ENCODE data around the gene TMEM41B.
"Not testable (repeated sequence)": the region's sequence is repeated elsewhere in the genome, so short reads cannot be mapped to it uniquely, and the experiment has no call there.

The TMEM41B gene

GRCh38 chr11:9247863-9248262, 66.5 kb downstream of the TMEM41B start:
- Histone ChIP-seq H3K27me3 (ENCODE audit: insufficient read depth, low read length) (no peaks in the 10 kb centered on the region; the same call in 1 of the 2 replicates), H3K79me2 (ENCODE audit: insufficient read depth, low read length) (no peaks in the 10 kb centered on the region)

GRCh38 chr11:9236242-9236641, 78.2 kb downstream of the TMEM41B start:
- not testable (repeated sequence) for H3K36me3 ChIP-seq (ENCODE audit: insufficient read depth, low read length); H3K9ac ChIP-seq (ENCODE audit: low read length); H3F3A ChIP-seq (ENCODE audit: insufficient read depth, low read length); H3K4me1 ChIP-seq (ENCODE audit: insufficient read depth, low read length, severe bottlenecking); H3K4me3 ChIP-seq (ENCODE audit: low read depth, low read length, poor library complexity, severe bottlenecking); H3K27me3 ChIP-seq (ENCODE audit: insufficient read depth, low read length); H3K79me2 ChIP-seq (ENCODE audit: insufficient read depth, low read length); H3K27ac ChIP-seq (ENCODE audit: low read depth, low read length, poor library complexity, severe bottlenecking); H3K9me2 ChIP-seq (ENCODE audit: low read depth, low read length); H3K9me3 ChIP-seq (ENCODE audit: low read length); H2AFZ ChIP-seq (ENCODE audit: low read length); H3K4me2 ChIP-seq (ENCODE audit: low read length); H4K20me1 ChIP-seq (ENCODE audit: insufficient read depth, low read length)

More at GRCh38 chr11:9247863-9248262, 66.5 kb downstream of the TMEM41B start:
- no peaks in the 10 kb centered on the region for H4K20me1 ChIP-seq (ENCODE audit: insufficient read depth, low read length)
- no peaks in the 10 kb centered on the region for H3K36me3 ChIP-seq (ENCODE audit: insufficient read depth, low read length)
- H3K27ac ChIP-seq (ENCODE audit: low read depth, low read length, poor library complexity, severe bottlenecking), result no peak overlapping the region
- no peak overlapping the region for H3K9ac ChIP-seq (ENCODE audit: low read length)
- H3K9me3 ChIP-seq (ENCODE audit: low read length), result no peaks in the 10 kb centered on the region
- H3K4me2 ChIP-seq (ENCODE audit: low read length), result no peak overlapping the region
- H3F3A ChIP-seq (ENCODE audit: insufficient read depth, low read length), result no peaks in the 10 kb centered on the region
- H3K4me1 ChIP-seq (ENCODE audit: insufficient read depth, low read length, severe bottlenecking), result no peaks in the 10 kb centered on the region
- H3K4me3 ChIP-seq (ENCODE audit: low read depth, low read length, poor library complexity, severe bottlenecking), result no peak overlapping the region
- TF ChIP-seq EZH2 (IDR thresholded peaks at IDR 0.05; ENCODE audit: borderline replicate concordance, low read length), result no peak
- TF ChIP-seq, protein P1, sequence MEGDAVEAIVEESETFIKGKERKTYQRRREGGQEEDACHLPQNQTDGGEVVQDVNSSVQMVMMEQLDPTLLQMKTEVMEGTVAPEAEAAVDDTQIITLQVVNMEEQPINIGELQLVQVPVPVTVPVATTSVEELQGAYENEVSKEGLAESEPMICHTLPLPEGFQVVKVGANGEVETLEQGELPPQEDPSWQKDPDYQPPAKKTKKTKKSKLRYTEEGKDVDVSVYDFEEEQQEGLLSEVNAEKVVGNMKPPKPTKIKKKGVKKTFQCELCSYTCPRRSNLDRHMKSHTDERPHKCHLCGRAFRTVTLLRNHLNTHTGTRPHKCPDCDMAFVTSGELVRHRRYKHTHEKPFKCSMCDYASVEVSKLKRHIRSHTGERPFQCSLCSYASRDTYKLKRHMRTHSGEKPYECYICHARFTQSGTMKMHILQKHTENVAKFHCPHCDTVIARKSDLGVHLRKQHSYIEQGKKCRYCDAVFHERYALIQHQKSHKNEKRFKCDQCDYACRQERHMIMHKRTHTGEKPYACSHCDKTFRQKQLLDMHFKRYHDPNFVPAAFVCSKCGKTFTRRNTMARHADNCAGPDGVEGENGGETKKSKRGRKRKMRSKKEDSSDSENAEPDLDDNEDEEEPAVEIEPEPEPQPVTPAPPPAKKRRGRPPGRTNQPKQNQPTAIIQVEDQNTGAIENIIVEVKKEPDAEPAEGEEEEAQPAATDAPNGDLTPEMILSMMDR (IDR thresholded peaks at IDR 0.05; ENCODE audit: low read length), result no peak
- no peaks in the 10 kb centered on the region for H3K9me2 ChIP-seq (ENCODE audit: low read depth, low read length)
- no peak overlapping the region for H2AFZ ChIP-seq (ENCODE audit: low read length)

DNA sequence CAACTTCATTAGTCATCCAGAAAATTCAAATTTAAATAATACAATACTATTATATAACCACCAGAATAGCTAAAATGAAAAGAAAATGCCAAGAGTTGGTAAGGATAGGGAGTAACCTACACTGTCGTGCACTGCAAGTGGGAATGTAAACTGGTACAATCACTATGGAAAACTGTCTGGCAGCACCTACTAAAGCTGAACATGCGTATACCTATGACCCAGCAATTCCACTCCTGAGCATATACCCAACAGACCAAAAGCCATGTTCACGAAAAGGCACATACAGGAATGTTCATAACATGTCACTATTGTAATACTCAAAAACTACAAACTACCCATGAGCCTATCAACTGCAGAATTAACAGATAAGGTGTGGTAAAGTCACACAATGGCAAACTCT, 81.9 kb downstream of the TMEM41B start:
- Histone ChIP-seq H3K9me3 (ENCODE audit: low read length) (peaks cover 3% of the 10 kb centered on the region; the same call in 1 of the 2 replicates), H3K79me2 (ENCODE audit: insufficient read depth, low read length) (no peaks in the 10 kb centered on the region), H3K9ac (ENCODE audit: low read length) (no peak overlapping the region), H2AFZ (ENCODE audit: low read length) (no peak overlapping the region), H4K20me1 (ENCODE audit: insufficient read depth, low read length) (no peaks in the 10 kb centered on the region), H3K27ac (ENCODE audit: low read depth, low read length, poor library complexity, severe bottlenecking) (no peak overlapping the region), H3K36me3 (ENCODE audit: insufficient read depth, low read length) (no peaks in the 10 kb centered on the region; the same call in 1 of the 2 replicates), H3K27me3 (ENCODE audit: insufficient read depth, low read length) (peaks cover 8% of the 10 kb centered on the region; the same call in 1 of the 2 replicates), H3K9me2 (ENCODE audit: low read depth, low read length) (no peaks in the 10 kb centered on the region), H3K4me3 (ENCODE audit: low read depth, low read length, poor library complexity, severe bottlenecking) (no peak overlapping the region), H3K4me2 (ENCODE audit: low read length) (no peak overlapping the region), H3K4me1 (ENCODE audit: insufficient read depth, low read length, severe bottlenecking) (no peaks in the 10 kb centered on the region), H3F3A (ENCODE audit: insufficient read depth, low read length) (no peaks in the 10 kb centered on the region)
- TF ChIP-seq, protein P1 (IDR thresholded peaks at IDR 0.05; ENCODE audit: low read length), result no peak
- no peak for TF ChIP-seq EZH2 (IDR thresholded peaks at IDR 0.05; ENCODE audit: borderline replicate concordance, low read length)

DNA sequence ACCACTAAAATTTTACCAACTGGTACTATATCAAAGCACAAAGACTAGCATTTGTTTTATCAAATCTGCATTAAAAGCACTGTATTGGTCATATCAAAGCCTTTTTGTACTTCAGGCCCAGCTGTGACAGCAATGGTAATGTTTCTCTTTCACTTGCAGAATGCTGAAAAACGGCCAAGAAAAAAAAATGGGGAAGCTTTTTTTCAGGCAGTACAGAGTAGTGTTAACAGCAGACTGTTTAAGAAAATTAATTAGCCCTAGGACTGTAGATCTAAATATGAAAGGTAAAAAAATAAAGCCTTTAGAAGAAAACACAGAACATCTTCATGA, 82.6 kb downstream of the TMEM41B start:
- H3K9ac ChIP-seq (ENCODE audit: low read length), result no peak overlapping the region
- H2AFZ ChIP-seq (ENCODE audit: low read length), result no peak overlapping the region
- H3K79me2 ChIP-seq (ENCODE audit: insufficient read depth, low read length), result no peaks in the 10 kb centered on the region
- H3K9me3 ChIP-seq (ENCODE audit: low read length), result peaks cover 3% of the 10 kb centered on the region; the same call in 1 of the 2 replicates
- no peak overlapping the region for H3K4me3 ChIP-seq (ENCODE audit: low read depth, low read length, poor library complexity, severe bottlenecking)
- no peaks in the 10 kb centered on the region for H3F3A ChIP-seq (ENCODE audit: insufficient read depth, low read length)
- peaks cover 8% of the 10 kb centered on the region; the same call in 1 of the 2 replicates for H3K27me3 ChIP-seq (ENCODE audit: insufficient read depth, low read length)
- no peaks in the 10 kb centered on the region; the same call in 1 of the 2 replicates for H3K36me3 ChIP-seq (ENCODE audit: insufficient read depth, low read length)
- no peak overlapping the region for H3K27ac ChIP-seq (ENCODE audit: low read depth, low read length, poor library complexity, severe bottlenecking)
- no peak overlapping the region for H3K4me2 ChIP-seq (ENCODE audit: low read length)
- H3K9me2 ChIP-seq (ENCODE audit: low read depth, low read length), result no peaks in the 10 kb centered on the region
- no peaks in the 10 kb centered on the region for H4K20me1 ChIP-seq (ENCODE audit: insufficient read depth, low read length)
- no peak for TF ChIP-seq EZH2 (IDR thresholded peaks at IDR 0.05; ENCODE audit: borderline replicate concordance, low read length)
- TF ChIP-seq, protein P1 (IDR thresholded peaks at IDR 0.05; ENCODE audit: low read length), result no peak
- no peaks in the 10 kb centered on the region for H3K4me1 ChIP-seq (ENCODE audit: insufficient read depth, low read length, severe bottlenecking)

Measured in OCI-LY1 (cell line).